Brain microvascular endothelial cell (primary cell): ENCODE data around the gene DSTN.

Experiments used
- DNase-seq: peaks from one replicate; pipeline ENCODE4 v3.0.0-alpha.2; 2020
- H3K27ac ChIP-seq: fragments of 250-450 bp; sonication (Bioruptor Pico); 2 replicates; pipeline ENCODE4 v1.5.1; 2020; ENCODE audit warnings: mild to moderate bottlenecking, moderate library complexity
- H3K27me3 ChIP-seq: fragments of 250-450 bp; sonication (Bioruptor Pico); replicated peaks from 2 replicates; pipeline ENCODE4 v1.5.1; 2020; ENCODE audit warnings: mild to moderate bottlenecking
- H3K36me3 ChIP-seq: fragments of 250-450 bp; sonication (Bioruptor Pico); replicated peaks from 2 replicates; pipeline ENCODE4 v1.5.1; 2020; ENCODE audit warnings: mild to moderate bottlenecking
- H3K4me3 ChIP-seq: 2 replicates; pipeline ENCODE4 v1.5.1; 2011; ENCODE audit warnings: low read depth, mild to moderate bottlenecking, control low read depth, low read length, moderate library complexity
- CTCF ChIP-seq: IDR thresholded peaks from 2 replicates; pipeline ENCODE4 v1.5.1; 2011; ENCODE audit warnings: low read depth, mild to moderate bottlenecking, moderate library complexity, low read length, control low read depth, inconsistent platforms; ENCODE audit errors: missing control alignments
- in situ Hi-C: cut with HindIII; loops from 2 replicates; pipeline ENCODE4 v1.10.0; 2017; ENCODE audit warnings: low sequenced_read_pairs, low pct_ligation_motif_present

Gene DSTN

GRCh38 chr20:17606001-17606400, 36.1 kb downstream of the DSTN start:
- Histone ChIP-seq H3K27ac (no peak overlapping the region), H3K36me3 (peaks cover 49% of the 10 kb centered on the region), H3K4me3 (no peak overlapping the region), H3K27me3 (no peaks in the 10 kb centered on the region)
- no peak for TF ChIP-seq CTCF
- no peak for DNase-seq
- in situ Hi-C loops, result no loop called here

- no peak overlapping the region for H3K4me3 ChIP-seq
- H3K27me3 ChIP-seq, result no peaks in the 10 kb centered on the region
- peak; percentile 12 for DNase-seq
- peaks cover 37% of the 10 kb centered on the region for H3K36me3 ChIP-seq
- no peak overlapping the region for H3K27ac ChIP-seq
- in situ Hi-C loops, result no loop called here
- no peak for TF ChIP-seq CTCF
Measured at GRCh38 chr20:17608701-17609497, 39.0 kb downstream of the DSTN start.

- Histone ChIP-seq H3K27me3 (no peaks in the 10 kb centered on the region), H3K36me3 (peaks cover 43% of the 10 kb centered on the region), H3K27ac (peak overlapping the region; percentile 4), H3K4me3 (no peak overlapping the region)
- no peak for TF ChIP-seq CTCF
- in situ Hi-C loops, result no loop called here
- DNase-seq, result no peak
Measured at GRCh38 chr20:17609811-17610377, 40.0 kb downstream of the DSTN start.

GRCh38 chr20:17610566-17611289, 40.9 kb downstream of the DSTN start:
- in situ Hi-C loops, result no loop called here
- no peak for TF ChIP-seq CTCF
- peak; percentile 12 for DNase-seq
- no peak overlapping the region for H3K4me3 ChIP-seq
- no peak overlapping the region for H3K27ac ChIP-seq
- peaks cover 44% of the 10 kb centered on the region for H3K36me3 ChIP-seq
- no peaks in the 10 kb centered on the region for H3K27me3 ChIP-seq

- no peak for DNase-seq
- Histone ChIP-seq H3K36me3 (peaks cover 48% of the 10 kb centered on the region), H3K4me3 (no peak overlapping the region)
Measured at GRCh38 chr20:17611290-17611539, 41.3 kb downstream of the DSTN start.

More at GRCh38 chr20:17611290-17611539, 41.3 kb downstream of the DSTN start:
- in situ Hi-C loops, result no loop called here
- no peak overlapping the region for H3K27ac ChIP-seq
- TF ChIP-seq CTCF, result no peak
- H3K27me3 ChIP-seq, result no peaks in the 10 kb centered on the region
